Measurements from ENCODE around the gene DNAAF6. TPM values are rescaled to one million over a fixed set of nuclear protein-coding genes. Genes with fewer than 3 reads are reported as not detected.
"Not testable (repeated sequence)": the region's sequence is repeated elsewhere in the genome, so short reads cannot be mapped to it uniquely, and the experiment has no call there.

The DNAAF6 gene
- polyA plus RNA-seq (2012; rRNA removed): not detected in 2 replicates
- not detected in 2 replicates for polyA plus RNA-seq (2012; cell fraction: cytosol; rRNA removed)
- polyA plus RNA-seq (2012; cell fraction: nucleus; rRNA removed): not detected in 2 replicates

GRCh38 chrX:107205770-107206696 lies at the start of gene DNAAF6, which contains the start of gene NUP62CL:
TSS of gene DNAAF6 (plus strand) at chrX:107206611. CDS start at chrX:107212876, 6,265 bp downstream.
TSS of gene NUP62CL (minus strand) at chrX:107206433. CDS start at chrX:107175146, 31,287 bp downstream.
- ChIA-PET CTCF (no interaction called here), POLR2A (no interaction called here)
- Histone ChIP-seq H3K9me2 (no peaks in the 10 kb centered on the region), H2AFZ (ENCODE audit: low read depth) (peak within 1 kb of the TSS; percentile 73), H3K27me3 (ENCODE audit: insufficient read depth) (peaks cover 11% of the 10 kb centered on the region; the same call in 1 of the 2 replicates), H3K79me2 (ENCODE audit: insufficient read depth) (no peaks in the 10 kb centered on the region), H3F3A (replicated peaks; ENCODE audit: insufficient read depth) (no peaks in the 10 kb centered on the region), H3K27ac (ENCODE audit: low read depth in 2 of 2, low read length in 1 of 2) (no peak within 1 kb of the TSS), H3K4me2 (peak within 1 kb of the TSS; percentile 74), H3K4me1 (ENCODE audit: control insufficient read depth in 1 of 2, insufficient read depth in 2 of 2, low read depth in 1 of 2, low read length in 1 of 2) (no peaks in the 10 kb centered on the region), H4K20me1 (ENCODE audit: insufficient read depth) (no peaks in the 10 kb centered on the region), H3K4me3 (ENCODE audit: low read depth in 2 of 2, low read length in 1 of 2) (peak within 1 kb of the TSS; percentile 55 to 62), H3K9ac (peak within 1 kb of the TSS; percentile 58; the same call in 1 of the 2 replicates), H3K36me3 (replicated peaks in 1 of 2; ENCODE audit: control insufficient read depth in 1 of 2, insufficient read depth in 2 of 2, low read length in 1 of 2) (no peaks in the 10 kb centered on the region), H3K9me3 (no peaks in the 10 kb centered on the region)
- DNase-seq: peak; percentile 77
- WGBS (ENCODE audit: low lambda C conversion rate): 14% methylated on average over 51 of the region's 66 CpGs
- TF ChIP-seq MEF2A (IDR thresholded peaks at IDR 0.05; ENCODE audit: borderline replicate concordance, low read depth): no peak
- TF ChIP-seq MXI1 (IDR thresholded peaks at IDR 0.05; ENCODE audit: low read depth, low read length): peak; percentile 50; the same call in 1 of the 2 replicates
- no peak for TF ChIP-seq CTCF (IDR thresholded peaks at IDR 0.05)
- no peak for TF ChIP-seq TCF12 (IDR thresholded peaks at IDR 0.05)
- TF ChIP-seq MAX (IDR thresholded peaks at IDR 0.05; ENCODE audit: low read depth): no peak
- TF ChIP-seq RFX5 (IDR thresholded peaks at IDR 0.05; ENCODE audit: low read length): peak; percentile 86
- TF ChIP-seq EZH2phosphoT487 (IDR thresholded peaks at IDR 0.05; ENCODE audit: borderline replicate concordance, low read depth): no peak
- TF ChIP-seq NFIC (IDR thresholded peaks at IDR 0.05; ENCODE audit: borderline replicate concordance): no peak
- TF ChIP-seq GABPA (IDR thresholded peaks at IDR 0.05; ENCODE audit: low read depth): no peak
- no peak for TF ChIP-seq FOXM1 (IDR thresholded peaks at IDR 0.05; ENCODE audit: low read depth)
- no peak for TF ChIP-seq SIN3A (IDR thresholded peaks at IDR 0.05; ENCODE audit: borderline replicate concordance, low read depth, low read length)
- no peak for TF ChIP-seq EP300 (IDR thresholded peaks at IDR 0.05; ENCODE audit: borderline replicate concordance in 1 of 2, low read depth in 1 of 2, low read length in 1 of 2)
- peak; percentile 12; the same call in 1 of the 2 replicates for TF ChIP-seq RCOR1 (IDR thresholded peaks at IDR 0.05; ENCODE audit: low read length)

- H3K9ac ChIP-seq; H3K4me2 ChIP-seq; H3K4me3 ChIP-seq (ENCODE audit: low read depth in 2 of 2, low read length in 1 of 2); H3K27me3 ChIP-seq (ENCODE audit: insufficient read depth); DNase-seq; CTCF ChIA-PET; H3K27ac ChIP-seq (ENCODE audit: low read depth in 2 of 2, low read length in 1 of 2); H3K79me2 ChIP-seq (ENCODE audit: insufficient read depth); H4K20me1 ChIP-seq (ENCODE audit: insufficient read depth); H3K9me2 ChIP-seq; H2AFZ ChIP-seq (ENCODE audit: low read depth); H3K9me3 ChIP-seq; H3F3A ChIP-seq (replicated peaks; ENCODE audit: insufficient read depth); H3K4me1 ChIP-seq (ENCODE audit: control insufficient read depth in 1 of 2, insufficient read depth in 2 of 2, low read depth in 1 of 2, low read length in 1 of 2); H3K36me3 ChIP-seq (replicated peaks in 1 of 2; ENCODE audit: control insufficient read depth in 1 of 2, insufficient read depth in 2 of 2, low read length in 1 of 2); POLR2A ChIA-PET: not testable (repeated sequence)
- 56% methylated on average over 4 of the region's 4 CpGs for WGBS (ENCODE audit: low lambda C conversion rate)
Measured at GRCh38 chrX:107157618-107158017, 48.8 kb upstream of the DNAAF6 start.

All from SK-N-SH (cell line).